SK-N-SH treated with all-trans-retinoic acid at 6 μM for 48 hours (cell line): ENCODE measurements around the gene REPS1.

Source experiments
- ATAC-seq: fragments of 200-7000 bp; cut with Tn5 transposase; 3 replicates; pipeline ENCODE4 v1.9.1; 2020; ENCODE audit warnings: mild to moderate bottlenecking, moderate library complexity
- ARNTL ChIP-seq: fragments of 450-650 bp; formaldehyde crosslinking; IDR thresholded peaks from 2 replicates; pipeline ENCODE4 v1.5.0; 2020; ENCODE audit warnings: low read depth, mild to moderate bottlenecking, moderate library complexity, borderline replicate concordance
- BACH2 ChIP-seq: fragments of 250-450 bp; sonication (Bioruptor Pico); IDR thresholded peaks from 2 replicates; pipeline ENCODE4 v1.9.0; 2021; ENCODE audit warnings: mild to moderate bottlenecking, borderline replicate concordance
- CREB5 ChIP-seq: fragments of 250-450 bp; sonication (Bioruptor Pico); IDR thresholded peaks from 2 replicates; pipeline ENCODE4 v1.5.1; 2020; ENCODE audit warnings: low read depth, mild to moderate bottlenecking, moderate library complexity
- CSDC2 ChIP-seq: fragments of 250-450 bp; sonication (Bioruptor Pico); IDR thresholded peaks from 2 replicates; pipeline ENCODE4 v1.5.0; 2020; ENCODE audit warnings: mild to moderate bottlenecking, moderate library complexity
- ESRRG ChIP-seq: fragments of 250-450 bp; sonication (Bioruptor Pico); IDR thresholded peaks from 2 replicates; pipeline ENCODE4 v1.6.1; 2021; ENCODE audit warnings: mild to moderate bottlenecking
- GLIS3 ChIP-seq: fragments of 250-450 bp; sonication (Bioruptor Pico); IDR thresholded peaks from 2 replicates; pipeline ENCODE4 v1.5.0; 2020; ENCODE audit warnings: mild to moderate bottlenecking, moderate library complexity
- ISL1 ChIP-seq: fragments of 250-450 bp; sonication (Bioruptor Pico); IDR thresholded peaks from 2 replicates; pipeline ENCODE4 v2.1.2; 2022; ENCODE audit warnings: mild to moderate bottlenecking, moderate library complexity
- OSR1 ChIP-seq: fragments of 250-450 bp; sonication (Bioruptor Pico); IDR thresholded peaks from 2 replicates; pipeline ENCODE4 v1.8.0; 2022; ENCODE audit warnings: moderate library complexity, mild to moderate bottlenecking, inconsistent platforms
- PATZ1 ChIP-seq: fragments of 250-450 bp; sonication (Bioruptor Pico); IDR thresholded peaks from 2 replicates; pipeline ENCODE4 v1.8.0; 2020; ENCODE audit warnings: mild to moderate bottlenecking, moderate library complexity, borderline replicate concordance
- PPARA ChIP-seq: fragments of 250-450 bp; sonication (Bioruptor Pico); IDR thresholded peaks from 2 replicates; pipeline ENCODE4 v1.5.0; 2020; ENCODE audit warnings: mild to moderate bottlenecking, borderline replicate concordance
- RARB ChIP-seq: fragments of 250-450 bp; sonication (Bioruptor Pico); IDR thresholded peaks from 2 replicates; pipeline ENCODE4 v1.8.0; 2021; ENCODE audit warnings: mild to moderate bottlenecking, moderate library complexity
- SNAI2 ChIP-seq: fragments of 250-450 bp; sonication (Bioruptor Pico); IDR thresholded peaks from 2 replicates; pipeline ENCODE4 v1.5.0; 2020; ENCODE audit warnings: mild to moderate bottlenecking, moderate library complexity
- TOX ChIP-seq: fragments of 250-450 bp; sonication (Bioruptor Pico); IDR thresholded peaks from 2 replicates; pipeline ENCODE4 v1.8.0; 2021; ENCODE audit warnings: mild to moderate bottlenecking, moderate library complexity, borderline replicate concordance
- ZFP3 ChIP-seq: fragments of 250-450 bp; sonication (Bioruptor Pico); IDR thresholded peaks from 2 replicates; pipeline ENCODE4 v1.5.0; 2020; ENCODE audit warnings: mild to moderate bottlenecking, moderate library complexity
- ZNF565 ChIP-seq: fragments of 450-650 bp; formaldehyde crosslinking; conservative IDR thresholded peaks from 2 replicates; pipeline ENCODE4 v1.5.0; 2020; ENCODE audit warnings: low read depth, mild to moderate bottlenecking, moderate library complexity
- ZNF70 ChIP-seq: fragments of 450-650 bp; formaldehyde crosslinking; IDR thresholded peaks from 2 replicates; pipeline ENCODE4 v1.5.0; 2020; ENCODE audit warnings: mild to moderate bottlenecking, moderate library complexity
- ZNF8 ChIP-seq: fragments of 450-650 bp; formaldehyde crosslinking; IDR thresholded peaks from 2 replicates; pipeline ENCODE4 v1.5.0; 2020; ENCODE audit warnings: mild to moderate bottlenecking, moderate library complexity
- TF ChIP-seq, protein P1 (sequence below): fragments of 250-450 bp; sonication (Bioruptor Pico); IDR thresholded peaks from 2 replicates; pipeline ENCODE4 v1.5.0; 2020; ENCODE audit warnings: mild to moderate bottlenecking, moderate library complexity
- TF ChIP-seq, protein P2 (sequence below): fragments of 250-450 bp; sonication (Bioruptor Pico); IDR thresholded peaks from 2 replicates; pipeline ENCODE4 v1.8.0; 2021; ENCODE audit warnings: low read depth, mild to moderate bottlenecking, moderate library complexity, borderline replicate concordance

REPS1 gene

GRCh38 chr6:139019722-139020121, 31.7 kb upstream of the REPS1 start:
- TF ChIP-seq, protein P1, sequence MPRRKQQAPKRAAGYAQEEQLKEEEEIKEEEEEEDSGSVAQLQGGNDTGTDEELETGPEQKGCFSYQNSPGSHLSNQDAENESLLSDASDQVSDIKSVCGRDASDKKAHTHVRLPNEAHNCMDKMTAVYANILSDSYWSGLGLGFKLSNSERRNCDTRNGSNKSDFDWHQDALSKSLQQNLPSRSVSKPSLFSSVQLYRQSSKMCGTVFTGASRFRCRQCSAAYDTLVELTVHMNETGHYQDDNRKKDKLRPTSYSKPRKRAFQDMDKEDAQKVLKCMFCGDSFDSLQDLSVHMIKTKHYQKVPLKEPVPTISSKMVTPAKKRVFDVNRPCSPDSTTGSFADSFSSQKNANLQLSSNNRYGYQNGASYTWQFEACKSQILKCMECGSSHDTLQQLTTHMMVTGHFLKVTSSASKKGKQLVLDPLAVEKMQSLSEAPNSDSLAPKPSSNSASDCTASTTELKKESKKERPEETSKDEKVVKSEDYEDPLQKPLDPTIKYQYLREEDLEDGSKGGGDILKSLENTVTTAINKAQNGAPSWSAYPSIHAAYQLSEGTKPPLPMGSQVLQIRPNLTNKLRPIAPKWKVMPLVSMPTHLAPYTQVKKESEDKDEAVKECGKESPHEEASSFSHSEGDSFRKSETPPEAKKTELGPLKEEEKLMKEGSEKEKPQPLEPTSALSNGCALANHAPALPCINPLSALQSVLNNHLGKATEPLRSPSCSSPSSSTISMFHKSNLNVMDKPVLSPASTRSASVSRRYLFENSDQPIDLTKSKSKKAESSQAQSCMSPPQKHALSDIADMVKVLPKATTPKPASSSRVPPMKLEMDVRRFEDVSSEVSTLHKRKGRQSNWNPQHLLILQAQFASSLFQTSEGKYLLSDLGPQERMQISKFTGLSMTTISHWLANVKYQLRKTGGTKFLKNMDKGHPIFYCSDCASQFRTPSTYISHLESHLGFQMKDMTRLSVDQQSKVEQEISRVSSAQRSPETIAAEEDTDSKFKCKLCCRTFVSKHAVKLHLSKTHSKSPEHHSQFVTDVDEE (CRISPR knock-in tag), result no peak
- TF ChIP-seq OSR1 (CRISPR knock-in tag), result no peak

DNA sequence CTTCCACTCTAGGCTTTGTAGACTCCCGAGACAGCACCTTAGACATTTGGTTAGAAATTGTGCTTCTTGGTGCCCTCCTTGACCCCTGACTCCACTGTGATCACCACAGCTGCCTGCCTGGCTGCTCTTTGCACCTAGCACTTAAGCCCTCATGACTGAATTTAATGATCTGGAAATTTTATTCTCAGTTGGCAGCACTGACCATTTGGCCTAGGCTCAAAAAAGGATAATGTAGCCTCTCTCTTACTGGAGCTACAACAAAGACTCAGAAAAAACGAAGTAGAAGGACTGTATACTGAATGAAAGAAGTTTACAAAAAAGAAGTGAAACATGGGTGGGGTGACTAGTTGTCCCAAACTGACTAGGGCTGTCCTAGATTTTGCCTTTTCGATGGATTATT, 29.2 kb upstream of the REPS1 start:
- no peak for ATAC-seq
- no peak for TF ChIP-seq GLIS3 (CRISPR knock-in tag)
- no peak for TF ChIP-seq ZFP3 (CRISPR knock-in tag)
- TF ChIP-seq RARB (CRISPR knock-in tag), result no peak
- TF ChIP-seq PATZ1 (CRISPR knock-in tag), result no peak
- TF ChIP-seq ESRRG (CRISPR knock-in tag), result no peak
- TF ChIP-seq TOX (CRISPR knock-in tag), result no peak
- TF ChIP-seq, protein P2, sequence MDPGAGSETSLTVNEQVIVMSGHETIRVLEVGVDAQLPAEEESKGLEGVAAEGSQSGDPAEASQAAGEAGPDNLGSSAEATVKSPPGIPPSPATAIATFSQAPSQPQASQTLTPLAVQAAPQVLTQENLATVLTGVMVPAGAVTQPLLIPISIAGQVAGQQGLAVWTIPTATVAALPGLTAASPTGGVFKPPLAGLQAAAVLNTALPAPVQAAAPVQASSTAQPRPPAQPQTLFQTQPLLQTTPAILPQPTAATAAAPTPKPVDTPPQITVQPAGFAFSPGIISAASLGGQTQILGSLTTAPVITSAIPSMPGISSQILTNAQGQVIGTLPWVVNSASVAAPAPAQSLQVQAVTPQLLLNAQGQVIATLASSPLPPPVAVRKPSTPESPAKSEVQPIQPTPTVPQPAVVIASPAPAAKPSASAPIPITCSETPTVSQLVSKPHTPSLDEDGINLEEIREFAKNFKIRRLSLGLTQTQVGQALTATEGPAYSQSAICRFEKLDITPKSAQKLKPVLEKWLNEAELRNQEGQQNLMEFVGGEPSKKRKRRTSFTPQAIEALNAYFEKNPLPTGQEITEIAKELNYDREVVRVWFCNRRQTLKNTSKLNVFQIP (CRISPR knock-in tag), result no peak
- no peak for TF ChIP-seq ARNTL (CRISPR knock-in tag)
- TF ChIP-seq BACH2 (CRISPR knock-in tag), result no peak
- no peak for TF ChIP-seq OSR1 (CRISPR knock-in tag)
- TF ChIP-seq CREB5 (CRISPR knock-in tag), result no peak
- TF ChIP-seq, protein P1 (CRISPR knock-in tag), result no peak
- no peak for TF ChIP-seq ZNF565
- TF ChIP-seq PPARA (CRISPR knock-in tag), result no peak
- no peak for TF ChIP-seq ZNF8
- no peak for TF ChIP-seq SNAI2
- TF ChIP-seq ZNF70, result no peak
- TF ChIP-seq CSDC2 (CRISPR knock-in tag), result no peak
- TF ChIP-seq ISL1, result no peak

More at GRCh38 chr6:139019722-139020121, 31.7 kb upstream of the REPS1 start:
- ATAC-seq, result no peak

GRCh38 chr6:139016337-139017213, 28.5 kb upstream of the REPS1 start:
- no peak for TF ChIP-seq CSDC2 (CRISPR knock-in tag)
- ATAC-seq, result no peak
